GM18861 (cell line): ENCODE data around the gene BMAL1.
A peak's percentile ranks its signal among the peaks of the same experiment; 100 is the strongest.

Source experiments
- ATAC-seq: cut with Tn5 transposase; IDR thresholded peaks from one replicate; pipeline ENCODE4 v1.9.1; 2021; ENCODE audit not compliant: unreplicated experiment

Gene BMAL1

DNA sequence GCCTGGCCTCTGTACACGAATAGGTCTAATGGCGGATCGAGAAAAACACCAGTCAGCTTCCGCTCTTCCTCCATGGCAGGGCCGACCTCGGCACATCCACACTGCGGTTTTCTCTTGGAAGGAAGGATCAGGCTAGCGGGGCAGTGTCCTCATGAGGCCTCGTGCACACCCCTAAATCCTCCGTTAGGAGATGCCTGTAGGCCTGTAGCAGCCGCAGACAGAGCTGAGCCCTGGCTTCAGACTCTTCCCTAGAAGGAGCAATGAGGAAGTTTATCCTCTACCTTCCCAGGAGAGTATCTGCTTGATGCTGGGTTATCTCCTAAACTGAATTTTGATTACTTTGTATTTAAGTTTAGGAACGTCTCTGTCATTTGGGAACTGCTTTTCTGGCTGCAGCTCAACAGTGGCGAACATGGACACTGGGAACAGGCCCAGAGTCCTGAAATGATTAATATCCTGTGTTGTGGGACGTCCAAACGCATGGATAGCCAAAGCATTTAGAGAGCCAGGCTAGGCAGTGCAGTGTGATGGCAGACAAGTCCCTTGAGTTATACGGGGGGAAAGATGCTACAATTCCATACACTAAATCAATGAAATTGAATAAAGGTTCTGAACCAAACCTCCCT, 16.5 kb upstream of the BMAL1 start:
- ATAC-seq, result no peak

DNA sequence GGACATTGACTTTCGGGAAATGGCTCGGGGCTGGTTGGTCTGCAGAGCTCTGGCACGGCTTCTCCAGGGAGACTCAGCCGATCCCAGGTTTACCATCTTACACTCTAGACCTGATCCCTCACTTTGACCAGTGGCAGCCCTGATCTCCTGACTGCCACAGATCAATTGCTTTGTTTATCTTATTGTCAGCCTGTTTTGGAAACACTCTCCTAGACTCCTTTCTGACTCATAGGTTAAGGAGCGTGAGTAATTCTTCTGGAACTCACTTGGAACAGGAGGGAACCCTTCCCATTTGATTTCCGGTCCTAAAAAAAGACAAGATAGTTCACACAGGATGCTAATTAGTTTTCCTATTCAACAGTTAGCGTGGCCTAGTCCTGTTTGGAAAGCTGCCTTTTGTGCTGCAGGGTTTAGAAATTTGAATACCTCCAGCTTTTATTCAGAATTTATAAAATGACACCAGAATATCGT, 16.0 kb upstream of the BMAL1 start:
- ATAC-seq, result no peak

GRCh38 chr11:13262096-13262495, 15.5 kb upstream of the BMAL1 start:
- ATAC-seq, result no peak

GRCh38 chr11:13268791-13269190, 8.8 kb upstream of the BMAL1 start:
- ATAC-seq, result no peak

DNA sequence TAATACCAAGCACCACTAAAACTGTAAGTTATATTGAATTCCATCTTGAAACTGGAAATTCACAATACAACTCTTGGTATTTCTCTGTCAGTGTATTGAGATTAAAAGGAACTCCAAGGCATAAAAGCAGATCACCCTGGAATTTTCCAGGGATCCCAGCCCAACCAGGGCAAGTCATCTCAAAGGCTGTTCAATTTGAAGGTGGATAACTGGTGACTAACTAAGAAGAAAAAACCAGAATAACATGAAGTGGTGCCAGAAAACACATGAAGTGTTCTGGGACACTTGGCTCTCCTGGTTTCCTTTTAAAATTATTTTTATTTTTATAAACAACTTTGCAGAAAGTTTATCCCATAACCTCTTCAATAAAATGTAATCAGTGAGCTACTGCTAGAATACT, 7.8 kb upstream of the BMAL1 start:
- no peak for ATAC-seq

DNA sequence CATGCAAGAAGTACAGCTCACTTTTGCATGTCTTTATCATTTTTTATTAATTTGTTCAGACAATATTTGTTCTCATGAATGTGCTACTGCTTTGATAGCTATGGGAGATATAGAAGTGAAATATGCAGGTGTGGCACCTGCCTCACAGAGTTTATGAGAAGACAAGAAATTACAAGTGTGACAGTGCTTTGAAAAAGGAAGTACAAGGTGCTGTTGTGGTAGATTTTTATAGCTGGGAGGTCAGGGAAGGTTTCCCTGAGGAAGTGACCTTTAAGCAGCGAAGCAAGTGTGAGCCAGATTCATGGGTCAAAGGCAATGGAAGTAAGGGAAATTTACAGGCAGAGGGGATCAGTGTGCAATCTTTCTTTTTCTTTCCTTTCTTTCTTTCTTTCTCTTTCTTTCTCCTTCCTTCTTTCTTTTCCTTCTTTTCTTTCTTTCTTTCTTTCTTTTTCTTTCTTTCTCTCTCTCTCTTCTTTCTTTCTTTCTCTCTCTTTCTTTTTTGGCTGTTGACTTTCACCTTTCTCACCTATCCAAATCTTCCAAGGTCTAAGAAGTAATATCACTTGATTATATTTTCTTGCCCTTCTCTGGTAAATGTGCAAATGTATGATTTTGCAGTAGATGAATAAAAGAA, 6.4 kb upstream of the BMAL1 start:
- no peak for ATAC-seq

- no peak for ATAC-seq
Observed at GRCh38 chr11:13276454-13276831, 1.1 kb upstream of the BMAL1 start.

GRCh38 chr11:13276832-13277767, 490 bp upstream of the BMAL1 start:
- peak; percentile 88 for ATAC-seq

- ATAC-seq, result no peak
Observed at GRCh38 chr11:13278609-13279486, 1.3 kb downstream of the BMAL1 start.

DNA sequence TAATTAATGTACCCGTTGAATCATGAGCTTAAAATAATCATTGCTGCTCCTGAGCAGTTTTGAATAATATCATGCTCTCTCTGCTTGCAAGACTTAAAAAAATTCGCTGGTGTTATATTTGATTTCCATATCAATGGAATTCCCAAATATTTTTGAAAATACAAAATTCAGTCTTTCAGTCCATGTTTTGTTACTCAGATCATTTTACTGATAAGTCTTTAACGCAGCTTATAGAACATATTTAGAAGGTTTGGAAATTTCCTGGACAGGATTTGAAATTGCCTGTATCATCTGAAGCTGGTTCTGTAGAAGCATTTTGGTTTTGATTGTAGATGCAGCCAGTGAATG, 1.9 kb downstream of the BMAL1 start:
- ATAC-seq, result no peak

- ATAC-seq, result no peak
Observed at GRCh38 chr11:13280092-13280722, 2.6 kb downstream of the BMAL1 start.

- ATAC-seq, result no peak
Observed at GRCh38 chr11:13280777-13281176, 3.2 kb downstream of the BMAL1 start.

DNA sequence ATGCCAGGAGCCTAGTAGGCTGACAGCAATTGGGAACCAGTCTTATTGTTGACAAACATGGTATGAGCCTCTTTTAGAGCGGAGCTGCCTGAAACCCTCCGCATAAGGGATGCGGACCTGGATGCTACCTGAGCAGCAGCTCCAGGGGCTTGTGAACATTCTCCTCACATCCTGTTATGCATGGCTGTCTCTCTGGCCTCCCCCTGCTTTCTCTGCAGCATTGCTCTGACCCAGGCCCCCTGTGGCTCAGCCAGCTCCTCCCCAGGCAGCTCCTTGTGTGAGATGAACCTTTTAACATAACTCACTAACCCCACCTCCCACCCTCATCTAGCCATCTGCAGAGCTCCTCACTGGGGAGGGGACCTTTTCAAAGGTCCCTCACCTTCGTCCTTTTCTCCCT, 6.0 kb downstream of the BMAL1 start:
- ATAC-seq, result no peak

GRCh38 chr11:13284776-13285588, 7.4 kb downstream of the BMAL1 start:
- no peak for ATAC-seq

DNA sequence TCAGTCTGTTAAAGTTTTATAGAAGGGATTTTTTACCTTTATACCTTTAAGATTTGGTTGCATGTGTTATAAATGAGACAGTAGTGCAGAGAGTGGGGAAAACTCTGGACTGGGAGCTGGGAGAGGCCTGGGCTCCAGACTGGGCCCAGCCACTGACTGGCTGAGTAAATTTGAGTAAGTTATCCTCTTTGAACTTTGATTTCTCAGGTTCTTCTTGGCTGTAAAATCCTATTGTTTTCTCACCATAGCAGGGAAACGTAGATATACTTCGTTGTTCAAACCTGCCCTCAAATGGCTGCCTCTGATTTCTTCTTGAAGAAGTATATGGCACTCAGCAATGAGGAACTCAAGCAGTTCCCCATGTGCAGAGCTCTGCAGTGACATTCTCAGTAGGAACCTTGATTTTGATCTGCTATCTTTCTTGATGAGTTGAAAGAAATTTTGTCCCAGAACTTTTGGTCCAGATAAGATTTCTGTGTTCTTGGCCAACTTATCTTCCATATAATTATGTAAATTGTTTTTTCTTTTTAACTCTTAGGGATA, 8.8 kb downstream of the BMAL1 start:
- no peak for ATAC-seq

- ATAC-seq, result no peak
Observed at GRCh38 chr11:13287036-13287435, 9.4 kb downstream of the BMAL1 start.

GRCh38 chr11:13287681-13288080, 10.1 kb downstream of the BMAL1 start:
- no peak for ATAC-seq

DNA sequence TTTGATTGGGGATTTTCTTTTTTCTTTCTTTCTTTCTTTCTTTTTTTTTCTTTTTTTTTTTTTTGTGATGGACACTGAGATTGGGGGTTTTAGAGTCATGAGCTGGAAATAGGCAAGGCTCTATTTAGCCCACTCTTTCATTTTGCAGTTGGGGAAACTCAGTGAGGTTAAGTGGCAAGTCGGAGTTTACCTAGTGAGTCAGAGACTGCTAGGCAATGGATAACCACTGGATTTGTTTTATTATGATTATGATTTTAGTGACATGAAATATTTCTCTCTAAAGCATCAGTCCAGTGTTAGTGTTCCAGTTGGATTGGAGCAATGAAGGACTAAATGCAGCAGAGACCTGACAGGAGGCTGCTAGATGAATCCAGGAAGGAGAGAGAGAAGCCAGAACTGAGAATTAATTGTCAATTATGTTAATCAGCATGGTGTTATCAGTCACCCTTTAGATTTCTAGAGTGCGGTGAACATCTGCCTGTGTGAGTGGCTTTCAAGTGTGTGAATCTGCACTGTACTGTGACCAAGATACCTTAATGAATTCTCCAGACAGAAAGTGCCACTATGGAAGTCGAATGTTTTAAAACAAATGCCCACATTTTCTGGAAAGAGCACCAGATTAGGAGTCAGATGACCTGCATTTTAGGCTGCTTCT, 10.9 kb downstream of the BMAL1 start:
- ATAC-seq, result peak; percentile 53

- ATAC-seq, result no peak
Observed at GRCh38 chr11:13289081-13289480, 11.5 kb downstream of the BMAL1 start.
